Activated CD4-positive, alpha-beta T cell treated with anti-CD3 and anti-CD28 coated beads, Interleukin-2, amount 50 U/mL, for 4 hours (primary cell): ENCODE measurements around the gene PLXNB3.
"Not testable (repeated sequence)": the region's sequence is repeated elsewhere in the genome, so short reads cannot be mapped to it uniquely, and the experiment has no call there.

Source experiments
- DNase-seq, 2 experiments: peaks; one replicate each; pipeline ENCODE4 v3.0.0-alpha.2; 2020

PLXNB3 gene

DNA sequence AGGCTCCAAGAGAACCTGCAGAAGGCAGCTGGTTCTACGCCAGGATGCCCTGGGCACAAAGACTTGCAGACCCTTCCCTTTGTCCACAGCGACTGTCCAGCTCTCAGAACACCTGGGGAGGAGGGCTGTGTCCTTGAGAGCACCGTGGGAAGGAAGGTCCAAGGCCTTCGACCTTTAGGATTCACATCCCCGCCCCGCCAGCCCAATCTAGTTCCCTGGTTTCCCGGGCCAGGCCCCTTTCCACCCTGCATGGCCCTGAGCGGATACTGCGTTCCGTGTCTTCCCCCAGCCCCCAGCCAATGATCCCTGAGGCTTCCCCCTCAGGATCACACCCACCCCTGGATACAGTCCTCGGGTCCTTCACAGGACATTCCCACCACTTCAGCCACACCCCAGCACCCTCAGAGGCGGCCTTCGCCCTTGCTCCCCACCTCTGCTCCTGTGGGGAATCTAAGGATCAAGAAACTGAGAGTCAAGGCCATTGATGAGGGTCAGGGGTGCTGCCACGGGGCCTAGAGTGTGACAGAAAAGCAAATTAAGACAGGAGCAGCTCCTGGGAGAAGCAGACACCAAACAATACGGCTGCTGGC, 30.3 kb upstream of the PLXNB3 start:
- DNase-seq = no peak

DNA sequence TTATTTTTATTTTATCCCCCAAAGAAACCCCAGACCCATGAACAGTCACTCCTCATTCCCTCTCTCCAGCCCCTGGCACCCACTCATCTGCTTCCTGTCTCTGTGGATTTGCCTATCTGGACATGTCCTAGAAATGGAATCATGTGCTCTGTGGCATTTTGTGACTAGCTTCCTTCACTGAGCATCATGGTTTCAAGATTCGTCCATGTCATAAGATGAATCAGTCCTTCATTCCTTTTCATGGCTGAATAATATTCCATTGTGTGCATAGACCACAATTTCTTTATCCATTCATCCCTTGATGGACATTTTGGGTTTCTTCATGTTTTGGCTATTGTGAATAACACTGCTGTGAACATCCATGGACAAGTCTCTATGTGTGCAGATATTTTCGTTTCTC, 29.2 kb upstream of the PLXNB3 start:
- DNase-seq = no peak

DNA sequence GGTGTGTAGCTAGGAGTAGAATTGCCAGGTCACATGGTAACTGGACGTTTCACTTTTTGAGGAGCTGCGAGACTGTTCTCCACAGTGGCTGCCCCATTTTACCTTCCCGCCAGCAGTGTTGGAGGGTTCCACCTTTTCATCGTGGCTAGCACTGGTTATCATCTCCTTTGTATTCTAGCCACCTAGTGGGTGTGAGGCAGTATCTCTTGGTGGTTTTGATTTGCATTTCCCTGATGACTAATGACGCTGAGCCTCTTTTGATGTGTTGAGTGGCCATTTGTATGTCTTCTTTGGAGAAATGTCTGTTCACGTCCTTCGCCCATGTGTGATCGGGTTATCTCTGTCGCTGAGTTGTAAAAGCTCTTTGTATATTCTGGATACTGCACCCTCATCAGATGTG, 28.8 kb upstream of the PLXNB3 start:
- no peak for DNase-seq

DNA sequence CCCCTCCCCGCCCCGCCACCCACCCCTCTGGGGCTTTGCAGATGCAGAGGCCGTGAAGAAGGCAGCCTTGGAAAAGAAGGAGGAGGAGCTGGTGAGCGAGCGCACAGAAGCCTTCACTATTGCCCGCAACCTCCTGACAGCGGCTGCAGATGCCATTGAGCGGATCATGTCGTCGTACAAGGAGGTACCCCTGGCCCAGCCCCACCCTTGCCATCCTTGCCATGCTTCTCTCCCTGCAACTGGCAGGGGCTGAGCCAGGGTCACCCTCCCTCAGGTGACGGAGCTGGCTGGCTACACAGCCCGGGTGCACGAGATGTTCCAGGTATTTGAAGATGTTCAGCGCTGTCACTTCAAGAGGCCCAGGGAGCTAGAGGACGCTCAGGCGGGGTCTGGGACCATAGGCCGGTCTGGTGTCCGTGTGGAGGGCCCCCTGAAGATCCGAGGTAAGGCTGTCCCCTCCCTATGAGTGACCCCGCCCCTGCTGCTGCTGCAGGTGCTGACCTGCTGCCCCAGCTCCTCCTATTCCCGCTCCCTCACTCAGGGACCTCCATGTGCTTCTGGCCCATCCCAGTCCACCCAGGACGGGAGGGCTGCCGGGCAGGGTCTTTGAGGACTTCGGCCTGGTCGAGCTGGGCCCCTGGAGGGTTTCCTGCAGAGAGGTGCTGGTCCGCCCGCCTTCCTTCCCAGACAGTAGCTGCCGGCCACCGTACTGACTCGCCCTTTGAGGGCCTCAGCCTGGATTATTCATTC, 27.8 kb upstream of the PLXNB3 start:
- DNase-seq = no peak

DNA sequence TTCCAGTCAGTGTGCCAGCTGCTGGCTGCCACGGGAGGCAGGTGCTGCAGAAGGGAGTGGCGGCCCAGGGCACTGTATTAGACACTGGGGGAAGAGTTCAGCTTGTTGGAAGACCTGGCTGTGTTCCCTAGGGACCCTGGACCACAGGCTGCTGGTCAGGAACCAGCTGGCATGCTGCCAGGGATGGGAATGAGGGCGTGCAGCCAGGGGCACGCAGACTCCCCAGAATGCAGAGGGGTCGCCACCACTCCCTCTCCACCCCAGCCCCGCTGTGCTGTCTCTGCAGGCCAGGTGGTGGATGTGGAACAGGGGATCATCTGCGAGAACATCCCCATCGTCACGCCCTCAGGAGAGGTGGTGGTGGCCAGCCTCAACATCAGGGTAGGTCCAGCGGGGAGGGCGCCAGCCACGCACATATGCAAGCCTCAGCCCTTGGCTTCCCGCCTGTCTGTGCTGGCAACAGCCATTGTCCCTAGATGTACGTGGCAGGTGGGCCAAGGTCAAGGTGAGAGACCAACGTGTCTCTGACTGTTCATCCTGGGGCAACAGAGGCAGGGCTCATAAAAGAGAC, 27.1 kb upstream of the PLXNB3 start:
- DNase-seq = no peak

DNA sequence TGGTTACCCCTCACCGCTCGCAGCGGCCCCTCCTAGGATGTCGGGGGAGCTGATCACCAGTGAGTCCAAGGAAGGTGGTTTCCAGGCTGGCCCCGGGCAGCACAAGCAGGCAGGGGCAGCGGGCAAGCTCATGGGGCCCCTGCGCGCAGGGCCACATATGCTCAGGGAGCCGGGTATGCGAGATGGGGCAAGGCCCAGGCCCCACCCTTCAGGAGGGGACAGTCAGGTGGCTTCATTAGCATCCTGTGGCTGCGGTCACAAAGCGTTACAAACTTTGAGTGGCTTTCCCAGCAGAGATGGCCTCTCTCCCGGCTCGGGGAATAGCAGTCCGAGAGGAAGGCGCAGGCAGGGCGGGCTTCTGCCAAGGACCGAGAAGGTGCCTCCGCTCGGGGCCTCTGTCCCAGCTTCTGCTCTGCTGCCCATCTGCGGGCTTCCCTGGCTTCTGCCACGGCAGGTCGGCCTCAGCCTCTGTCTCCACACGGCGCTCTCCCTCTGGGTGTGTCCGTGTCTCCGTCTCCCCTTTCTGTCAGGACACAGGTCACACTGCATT, 25.9 kb upstream of the PLXNB3 start:
- DNase-seq = no peak

DNA sequence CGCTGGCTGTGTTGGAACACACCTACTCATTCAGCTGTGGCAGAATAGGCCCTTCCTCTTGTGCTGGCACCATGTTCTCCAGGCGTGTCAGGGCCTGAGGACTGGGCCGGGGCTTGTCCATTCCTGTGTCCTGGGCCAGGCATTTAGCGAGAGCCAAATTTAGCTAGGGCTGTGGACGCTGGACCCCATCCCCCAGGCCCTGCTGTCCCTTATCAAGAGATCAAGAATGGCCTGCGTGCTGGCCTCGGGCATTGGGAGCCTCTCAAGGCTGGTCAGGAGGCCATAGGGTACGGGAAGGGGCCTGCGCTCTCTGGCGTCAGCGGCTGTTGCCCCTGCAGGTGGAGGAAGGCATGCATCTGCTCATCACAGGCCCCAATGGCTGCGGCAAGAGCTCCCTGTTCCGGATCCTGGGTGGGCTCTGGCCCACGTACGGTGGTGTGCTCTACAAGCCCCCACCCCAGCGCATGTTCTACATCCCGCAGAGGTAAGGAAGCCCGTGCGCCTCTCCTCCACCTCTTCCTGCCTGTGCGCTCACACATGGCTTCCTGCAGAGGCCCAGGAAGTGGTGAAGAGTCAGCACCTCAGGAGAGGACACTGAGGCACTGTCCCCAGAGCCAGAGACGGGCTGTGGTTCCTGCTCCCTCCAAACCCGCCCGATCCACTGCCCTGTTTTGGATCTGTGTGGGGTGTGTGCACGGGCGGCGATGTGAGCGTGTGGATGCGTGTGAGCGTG, 24.1 kb upstream of the PLXNB3 start:
- no peak for DNase-seq

DNA sequence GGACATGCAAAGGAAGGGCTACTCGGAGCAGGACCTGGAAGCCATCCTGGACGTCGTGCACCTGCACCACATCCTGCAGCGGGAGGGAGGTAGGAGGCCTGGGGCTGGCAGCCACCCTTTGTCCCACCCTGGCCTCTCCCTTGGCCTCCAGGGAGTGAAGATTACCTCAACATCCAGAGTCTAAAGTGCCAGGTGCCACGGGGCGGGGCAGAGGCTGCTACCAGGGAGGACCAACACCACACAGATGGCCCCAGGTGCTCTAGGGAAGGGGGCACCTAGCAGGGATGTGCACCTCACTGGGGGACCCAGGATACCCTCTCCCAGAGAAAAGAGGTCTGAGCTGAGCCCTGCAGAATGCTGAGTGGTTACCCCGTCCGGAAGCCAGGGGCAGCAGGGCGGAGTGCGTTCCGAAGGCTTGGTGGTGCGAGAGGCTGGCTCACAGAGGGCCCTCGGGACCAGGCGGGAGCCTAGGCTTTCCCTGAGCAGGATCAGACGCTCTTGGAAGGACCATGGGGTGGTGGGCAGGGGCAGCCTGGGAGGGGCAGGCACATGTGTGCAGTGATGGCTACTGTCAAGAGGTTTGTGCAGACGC, 23.3 kb upstream of the PLXNB3 start:
- DNase-seq = no peak

DNA sequence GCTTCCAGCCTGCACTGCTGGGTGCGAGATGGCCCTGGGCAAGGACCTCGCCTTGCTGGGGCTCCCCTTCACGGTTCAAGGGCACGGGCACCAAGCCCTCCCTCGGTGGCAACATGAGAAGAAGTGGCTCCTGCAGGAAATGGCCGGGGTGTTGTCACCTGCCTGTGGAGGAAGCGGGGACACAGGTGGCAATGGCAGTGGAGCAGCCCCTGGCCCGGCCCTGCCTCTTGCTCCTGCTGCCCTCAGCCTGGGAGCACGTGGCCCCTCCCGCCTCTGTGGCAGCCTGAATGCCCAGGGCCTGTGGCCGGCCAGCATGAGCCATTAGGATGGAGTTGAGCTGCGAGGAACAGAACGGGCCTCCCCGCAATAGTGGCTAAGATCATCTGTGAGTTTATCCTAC, 22.6 kb upstream of the PLXNB3 start:
- DNase-seq = no peak

DNA sequence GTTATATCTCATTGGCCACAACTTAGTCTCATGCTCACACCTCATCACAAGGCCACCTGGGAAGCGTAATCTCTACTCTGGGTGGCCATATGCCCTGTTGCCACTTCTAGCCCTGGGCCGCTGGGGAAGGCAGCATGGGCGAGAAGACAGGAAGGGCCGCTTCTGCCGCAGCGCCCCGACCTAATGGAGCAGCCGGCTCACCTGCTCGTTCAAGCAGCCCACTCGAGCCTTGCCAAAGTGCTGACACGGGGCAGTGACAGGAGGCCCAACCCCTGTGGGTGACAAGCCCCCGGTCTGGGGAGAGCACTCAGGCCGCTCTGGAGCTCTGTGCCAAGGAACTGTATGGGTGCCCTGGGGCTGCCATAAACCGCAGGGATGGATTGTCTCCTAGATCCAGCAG, 21.9 kb upstream of the PLXNB3 start:
- not testable (repeated sequence) for DNase-seq

DNA sequence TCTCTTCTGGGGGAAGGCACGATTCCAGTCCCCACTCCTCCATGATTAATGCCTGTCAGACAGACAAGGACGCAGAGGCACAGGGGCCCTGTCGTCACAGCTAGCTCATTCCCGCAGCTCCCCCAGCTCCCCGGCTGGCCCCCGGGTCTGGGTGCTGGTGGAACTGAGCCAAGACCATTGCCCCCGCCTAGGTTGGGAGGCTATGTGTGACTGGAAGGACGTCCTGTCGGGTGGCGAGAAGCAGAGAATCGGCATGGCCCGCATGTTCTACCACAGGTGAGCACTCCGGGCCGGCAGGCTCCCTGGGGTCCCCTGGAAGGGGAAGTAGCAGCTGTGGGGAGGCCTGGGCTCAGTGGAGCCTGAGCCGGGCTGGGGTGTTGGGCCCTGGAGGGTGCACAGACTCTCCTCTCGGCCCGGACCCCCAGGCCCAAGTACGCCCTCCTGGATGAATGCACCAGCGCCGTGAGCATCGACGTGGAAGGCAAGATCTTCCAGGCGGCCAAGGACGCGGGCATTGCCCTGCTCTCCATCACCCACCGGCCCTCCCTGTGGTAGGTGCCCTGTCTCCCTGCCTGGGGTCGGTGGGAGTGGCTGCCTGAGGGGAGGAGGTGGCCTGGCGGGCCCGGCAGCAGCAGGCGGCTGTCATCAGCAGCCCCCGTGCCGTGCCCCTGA, 21.1 kb upstream of the PLXNB3 start:
- not testable (repeated sequence) for DNase-seq

DNA sequence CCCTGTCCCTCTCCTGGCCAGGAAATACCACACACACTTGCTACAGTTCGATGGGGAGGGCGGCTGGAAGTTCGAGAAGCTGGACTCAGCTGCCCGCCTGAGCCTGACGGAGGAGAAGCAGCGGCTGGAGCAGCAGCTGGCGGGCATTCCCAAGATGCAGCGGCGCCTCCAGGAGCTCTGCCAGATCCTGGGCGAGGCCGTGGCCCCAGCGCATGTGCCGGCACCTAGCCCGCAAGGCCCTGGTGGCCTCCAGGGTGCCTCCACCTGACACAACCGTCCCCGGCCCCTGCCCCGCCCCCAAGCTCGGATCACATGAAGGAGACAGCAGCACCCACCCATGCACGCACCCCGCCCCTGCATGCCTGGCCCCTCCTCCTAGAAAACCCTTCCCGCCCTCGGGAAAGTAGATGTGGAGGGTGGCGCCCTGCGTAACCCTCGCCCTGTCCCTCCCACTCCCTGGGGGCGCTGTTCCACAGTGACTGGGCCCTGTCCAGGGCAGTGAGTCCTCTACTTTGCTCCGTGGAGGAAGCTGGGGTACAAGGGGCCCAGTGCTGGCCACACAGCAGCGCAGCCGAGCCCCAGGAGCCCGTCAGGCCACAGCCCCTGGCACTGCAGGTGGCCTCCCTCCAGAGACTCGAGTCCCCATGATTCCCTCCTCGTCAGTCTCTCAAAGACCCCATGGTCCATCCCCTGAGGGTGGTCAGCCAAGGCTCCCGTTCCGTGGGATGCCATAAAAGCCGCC, 20.4 kb upstream of the PLXNB3 start:
- not testable (repeated sequence) for DNase-seq

DNA sequence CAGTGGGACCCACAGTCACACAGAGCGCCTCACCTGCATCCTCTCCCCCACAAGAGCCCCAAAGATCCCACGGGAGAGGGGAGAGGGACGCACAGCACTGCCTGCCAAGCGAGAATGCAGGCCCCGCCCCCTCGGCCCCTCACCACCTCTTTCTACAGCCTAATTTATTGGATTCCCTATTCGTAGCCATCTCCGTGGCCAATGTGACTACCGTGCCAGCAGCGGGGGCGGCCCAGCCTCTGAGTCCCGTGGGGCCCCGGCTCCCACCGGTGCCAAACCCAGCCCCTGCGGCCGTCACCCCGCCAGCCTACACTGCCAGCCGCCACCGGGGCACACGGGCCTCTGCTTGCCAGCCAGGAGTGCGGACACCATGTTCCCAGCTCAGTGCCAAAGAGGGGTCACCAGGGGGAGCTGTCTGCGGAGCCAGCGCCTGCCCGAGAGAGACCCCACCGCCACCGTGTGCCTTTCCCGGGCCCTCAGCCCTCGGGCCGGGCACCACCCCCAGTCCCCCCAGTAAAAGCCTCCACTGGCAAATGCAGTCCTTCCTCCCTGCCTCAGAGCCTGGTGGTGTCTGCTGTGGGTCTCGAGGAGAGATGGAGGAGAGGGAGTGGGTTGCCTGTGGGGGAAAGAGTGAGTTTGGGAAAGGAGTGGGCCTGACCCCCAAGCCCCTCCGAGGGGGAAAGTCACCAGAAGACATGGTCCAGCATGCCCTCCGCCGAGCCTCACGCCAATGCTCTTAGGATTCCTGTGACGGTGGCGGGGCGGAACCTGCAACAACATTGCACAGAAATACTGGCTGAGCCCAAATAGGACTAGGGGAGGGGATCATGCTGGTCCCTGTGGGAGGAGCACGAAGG, 19.6 kb upstream of the PLXNB3 start:
- no peak for DNase-seq

DNA sequence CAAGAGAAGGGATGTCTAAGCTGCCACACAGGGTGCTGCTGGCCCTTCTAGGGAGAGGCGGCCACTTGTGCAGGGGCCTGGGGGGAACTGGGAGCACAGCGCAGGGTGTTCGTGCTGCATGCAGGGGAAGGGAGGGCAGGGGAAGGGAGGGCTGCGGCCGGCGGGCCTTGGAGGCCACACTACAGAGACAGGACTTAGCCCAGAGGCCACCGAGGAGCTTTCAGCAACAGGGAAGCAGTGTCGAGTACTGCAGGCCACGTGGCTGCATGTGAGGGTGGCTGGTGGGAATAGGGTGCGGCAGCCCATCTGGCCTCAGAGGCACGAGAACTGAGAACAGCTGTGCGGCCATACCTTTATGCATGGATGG, 19.0 kb upstream of the PLXNB3 start:
- DNase-seq = not testable (repeated sequence)

DNA sequence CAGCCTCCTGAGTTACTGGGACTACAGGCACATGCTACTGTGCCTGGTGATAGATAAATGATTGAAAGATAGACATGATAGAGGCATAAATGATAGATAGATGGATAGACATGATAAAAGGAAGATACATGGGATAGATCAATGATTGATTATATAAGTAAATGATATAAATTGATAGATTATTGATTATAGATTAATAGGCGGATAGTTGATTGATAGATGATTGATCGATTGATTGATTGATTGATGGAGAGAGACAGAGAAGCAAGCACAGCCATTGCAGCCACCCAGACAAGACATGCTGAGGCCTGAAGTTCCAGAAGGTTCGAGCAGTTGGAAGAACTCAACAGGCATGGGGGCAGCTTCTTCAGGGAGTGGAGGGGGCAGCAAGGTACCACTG, 17.7 kb upstream of the PLXNB3 start:
- DNase-seq = no peak

DNA sequence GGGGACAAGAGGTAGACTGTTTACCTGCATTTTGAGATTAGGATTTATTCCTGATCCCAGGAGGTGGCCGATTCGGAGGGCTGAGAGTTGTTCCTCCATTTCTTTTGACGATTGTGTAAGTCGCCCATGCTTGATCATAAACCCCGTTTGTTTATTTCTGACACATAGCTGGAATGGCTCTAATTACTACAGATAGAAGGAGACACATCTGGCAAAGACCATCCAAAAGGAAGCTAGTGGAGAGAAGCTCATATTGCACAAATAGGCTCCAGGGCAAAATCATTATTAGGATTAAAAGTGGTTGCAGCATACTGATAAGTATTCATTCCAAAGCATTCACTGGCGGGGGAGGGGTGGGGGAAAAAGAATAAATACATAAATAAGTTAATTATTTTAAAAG, 17.1 kb upstream of the PLXNB3 start:
- not testable (repeated sequence) for DNase-seq

DNA sequence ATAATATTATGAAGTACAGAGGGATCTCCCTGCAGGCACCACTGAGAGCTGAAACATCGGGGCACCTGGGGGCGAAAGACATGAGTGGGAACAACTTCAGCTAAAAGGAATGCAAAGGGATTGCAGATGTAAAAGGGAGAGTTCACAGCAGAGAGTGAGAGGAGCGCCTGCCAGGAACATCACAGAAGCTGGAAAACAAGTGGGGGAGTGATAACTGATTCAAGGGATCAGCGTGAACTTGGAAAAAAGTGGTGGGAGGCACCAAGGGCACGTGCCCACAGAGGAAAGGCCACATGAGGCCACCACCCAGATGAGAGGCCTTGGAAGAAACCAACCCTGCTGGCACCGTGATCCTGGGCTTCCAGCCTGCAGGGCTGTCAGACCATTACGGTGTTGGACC, 15.0 kb upstream of the PLXNB3 start:
- not testable (repeated sequence) for DNase-seq

DNA sequence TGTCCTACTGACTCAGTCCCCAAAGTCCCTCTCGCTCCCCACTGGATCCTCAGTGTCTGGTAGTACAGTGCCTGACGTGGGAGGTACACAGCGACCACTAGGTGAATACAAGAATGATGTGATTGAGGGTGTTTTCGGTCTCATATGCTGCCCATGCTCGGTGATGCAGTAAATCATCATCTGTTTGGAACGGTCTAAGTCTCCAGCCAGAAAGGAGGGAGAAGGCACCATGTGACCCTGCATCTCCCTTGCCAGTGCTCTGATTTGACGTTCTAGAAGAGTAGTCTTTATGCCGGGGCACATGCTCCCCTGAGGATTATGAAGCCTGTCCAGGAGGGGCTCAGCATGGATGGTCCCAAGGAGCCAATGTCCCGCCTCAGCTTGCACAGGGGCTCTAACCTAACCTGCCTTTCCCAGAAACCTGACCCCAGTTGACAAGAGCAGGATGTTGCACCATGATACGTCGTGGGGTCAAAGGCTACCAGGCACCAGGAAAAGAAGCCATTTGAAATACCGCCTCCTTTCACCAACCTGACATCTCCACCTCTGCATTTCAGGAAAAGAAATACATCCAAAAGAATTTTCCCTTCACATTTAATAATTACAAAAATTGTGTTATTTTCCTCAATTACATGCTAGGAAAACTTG, 13.8 kb upstream of the PLXNB3 start:
- DNase-seq = no peak

DNA sequence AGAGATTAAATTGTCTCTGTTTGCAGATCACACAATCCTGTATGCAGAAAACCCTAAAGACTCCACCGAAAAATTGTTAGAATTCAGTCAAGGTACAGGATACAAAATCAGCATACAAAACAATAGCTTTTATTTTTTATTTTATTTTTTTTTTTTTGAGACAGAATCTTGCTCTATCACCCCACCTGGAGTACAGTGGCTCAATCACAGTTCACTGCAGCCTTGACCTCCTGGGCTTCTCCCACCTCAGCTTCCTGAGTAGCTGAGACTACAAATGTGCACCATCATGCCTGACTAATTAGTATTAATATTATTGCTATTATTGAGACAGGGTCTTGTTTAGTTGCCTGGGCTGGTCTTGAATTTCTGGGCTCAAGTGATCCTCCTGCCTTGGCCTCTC, 8.9 kb upstream of the PLXNB3 start:
- DNase-seq = no peak

DNA sequence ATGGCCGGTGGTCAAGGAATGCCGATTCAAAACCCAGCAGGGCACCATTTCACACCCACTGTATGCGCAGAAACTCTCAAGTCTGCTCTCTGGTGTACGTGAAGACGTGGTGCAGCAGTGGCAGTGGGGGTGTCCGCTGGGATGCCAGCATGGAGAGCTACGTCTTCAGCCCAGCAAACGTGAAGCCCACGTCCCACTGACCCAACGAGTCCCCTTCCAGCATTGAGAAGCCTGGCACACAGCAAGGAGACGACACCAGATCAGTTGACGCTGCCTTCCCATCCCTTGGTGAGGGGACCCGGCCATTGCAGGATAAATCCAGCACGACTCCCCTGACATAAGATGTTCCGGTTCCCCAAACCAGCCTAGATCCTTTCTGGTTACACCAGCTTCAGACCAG, 2.2 kb upstream of the PLXNB3 start:
- DNase-seq = no peak
